IPS-18c (cell line): Measurements from ENCODE around the gene DPYSL3.

Source experiments
- H3K4me3 ChIP-seq: 2 replicates; pipeline ENCODE4 v1.7.0; 2013; ENCODE audit warnings: low read depth, mild to moderate bottlenecking, low read length, moderate library complexity; ENCODE audit not compliant: insufficient read depth
- H3K9me3 ChIP-seq: one replicate; pipeline ENCODE4 v1.6.1; 2013; ENCODE audit warnings: mild to moderate bottlenecking, low read length, moderate library complexity; ENCODE audit not compliant: control insufficient read depth, insufficient read depth

The DPYSL3 gene

DNA sequence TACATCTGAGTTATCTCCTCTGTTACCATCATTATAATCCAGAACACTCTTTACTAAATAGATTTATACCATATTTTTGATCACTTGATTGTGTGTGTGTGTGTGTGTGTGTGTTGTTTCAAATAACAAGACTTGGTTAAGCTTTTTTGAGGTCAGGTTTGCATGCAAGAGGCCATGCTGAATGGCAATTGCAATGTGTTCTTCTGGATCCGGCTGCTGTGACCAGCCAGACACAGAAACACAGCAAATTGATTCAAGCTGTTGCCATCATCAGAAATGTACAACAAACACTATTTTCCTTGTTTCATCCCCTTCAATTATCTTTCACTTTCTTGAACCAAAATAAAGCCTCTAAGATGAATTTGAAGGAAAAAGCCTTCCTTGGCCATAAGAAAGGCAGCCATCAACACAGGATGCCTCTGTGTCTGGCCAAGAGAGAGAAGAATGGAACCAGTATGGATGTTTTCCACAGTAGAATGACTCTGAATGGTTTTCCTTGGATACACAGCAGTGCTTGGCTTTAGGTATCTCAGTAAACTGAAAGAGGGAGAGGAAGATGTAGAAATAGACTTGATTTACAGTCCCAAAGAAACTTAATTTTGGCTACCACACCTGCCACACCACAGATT lies 53.9 kb downstream of the DPYSL3 start:
- H3K4me3 ChIP-seq: no peak overlapping the region
- peaks cover 3% of the 10 kb centered on the region for H3K9me3 ChIP-seq

- Histone ChIP-seq H3K9me3 (no peaks in the 10 kb centered on the region), H3K4me3 (0 out of 2 replicates have a peak overlapping the region, but pooled peaks have one; percentile 89)
Measured at GRCh38 chr5:147454996-147455677, 54.7 kb downstream of the DPYSL3 start.

DNA sequence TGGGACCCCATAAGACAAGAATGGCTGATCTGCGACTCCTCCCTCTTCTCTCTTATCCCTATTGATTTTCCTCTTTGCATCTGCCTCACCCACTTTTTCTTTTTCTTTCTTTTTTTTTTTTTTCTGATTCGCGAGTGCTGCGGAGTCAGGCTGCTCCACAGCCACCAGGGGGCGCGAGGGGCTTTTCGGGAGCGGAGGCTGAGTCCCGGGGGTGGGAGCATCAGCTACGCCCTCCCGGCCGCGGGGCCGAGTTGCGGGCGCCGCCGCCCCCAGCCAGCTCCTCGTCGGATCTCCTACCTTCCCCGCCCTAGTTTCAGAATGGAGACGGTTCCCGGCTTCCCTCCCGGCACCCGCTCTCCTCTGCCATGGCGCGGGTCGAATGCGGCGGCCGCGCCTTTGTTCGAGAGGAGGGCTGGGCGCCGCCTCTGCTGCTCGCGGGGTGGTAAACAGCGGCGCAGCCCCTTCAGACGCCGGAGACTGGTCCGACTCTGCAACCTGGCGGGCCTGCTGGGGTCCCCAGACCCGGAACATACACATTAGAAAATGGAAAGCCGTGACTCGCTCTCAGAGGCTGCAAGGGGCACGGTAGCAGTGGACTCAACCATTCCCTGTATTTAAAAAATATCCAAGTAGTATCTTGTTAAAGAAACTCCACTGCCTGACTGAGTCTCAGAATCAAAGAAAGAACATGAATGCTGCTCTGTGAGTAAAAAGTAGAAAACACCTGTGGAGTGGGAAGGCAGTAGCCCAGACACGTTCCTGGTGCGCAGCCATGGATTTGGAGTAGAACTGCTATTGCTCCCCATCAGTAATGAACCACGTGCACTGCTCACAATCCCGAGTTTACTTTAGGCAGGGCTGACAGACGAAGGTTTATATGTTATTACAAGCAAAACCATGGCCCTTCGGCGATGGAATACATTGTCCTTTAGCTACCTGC lies 55.7 kb downstream of the DPYSL3 start:
- Histone ChIP-seq H3K4me3 (peak overlapping the region; percentile 89), H3K9me3 (no peaks in the 10 kb centered on the region)

DNA sequence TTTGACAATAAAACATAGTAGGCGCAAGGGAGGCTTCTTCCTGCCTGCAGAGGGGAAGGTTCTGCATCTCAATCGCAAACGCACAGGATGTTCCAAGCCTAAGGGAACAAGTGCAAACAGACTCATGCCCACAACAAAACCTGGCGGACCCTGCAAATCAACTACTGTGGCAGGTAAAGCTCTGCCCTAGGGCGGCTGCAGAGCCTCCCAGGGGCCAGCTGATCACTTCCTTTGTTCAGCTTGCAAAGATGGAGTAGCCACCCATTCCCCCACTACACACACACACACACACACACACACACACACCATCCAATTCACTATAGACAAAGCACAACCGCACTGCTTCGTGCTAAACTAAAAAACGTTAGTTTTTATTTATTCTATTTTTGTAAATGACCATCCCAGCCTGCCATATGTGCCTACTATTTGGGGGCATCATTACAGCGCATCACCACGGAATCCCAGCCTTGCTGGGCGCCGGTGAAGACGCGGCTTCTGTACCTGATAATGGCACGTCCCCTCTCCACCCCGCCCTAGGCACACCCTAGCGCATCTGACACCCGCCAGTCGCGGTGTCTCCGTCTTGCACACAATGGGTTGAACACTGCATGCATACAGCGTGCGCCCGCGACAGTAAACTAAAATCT lies 57.6 kb downstream of the DPYSL3 start:
- Histone ChIP-seq H3K9me3 (no peaks in the 10 kb centered on the region), H3K4me3 (peak overlapping the region; percentile 89)

- H3K9me3 ChIP-seq: no peaks in the 10 kb centered on the region
- peak overlapping the region; percentile 89 for H3K4me3 ChIP-seq
Measured at GRCh38 chr5:147451193-147451592, 58.7 kb downstream of the DPYSL3 start.

DNA sequence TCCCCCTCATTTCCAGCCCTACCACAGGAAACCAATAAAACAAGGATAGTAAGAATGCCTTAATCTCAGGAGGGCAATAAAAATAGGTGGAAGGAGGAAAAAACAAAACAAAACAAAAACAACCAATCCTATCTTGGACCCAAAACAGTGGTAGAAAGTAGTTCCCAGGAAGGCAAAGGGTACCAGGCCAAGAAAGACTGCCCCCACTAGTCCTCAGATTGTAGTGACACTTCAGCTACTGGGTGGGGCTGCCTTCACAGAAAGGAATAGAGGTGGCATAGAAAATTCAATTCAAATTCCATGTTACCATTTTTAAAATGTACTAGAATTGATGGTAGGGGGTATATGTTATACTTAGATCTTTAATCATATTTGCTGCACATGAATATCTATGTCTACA lies 59.3 kb downstream of the DPYSL3 start:
- Histone ChIP-seq H3K4me3 (no peak overlapping the region; the same call in 1 of the 2 replicates), H3K9me3 (no peaks in the 10 kb centered on the region)

GRCh38 chr5:147448766-147449165 lies 61.1 kb downstream of the DPYSL3 start:
- no peaks in the 10 kb centered on the region for H3K9me3 ChIP-seq
- H3K4me3 ChIP-seq: no peak overlapping the region

DNA sequence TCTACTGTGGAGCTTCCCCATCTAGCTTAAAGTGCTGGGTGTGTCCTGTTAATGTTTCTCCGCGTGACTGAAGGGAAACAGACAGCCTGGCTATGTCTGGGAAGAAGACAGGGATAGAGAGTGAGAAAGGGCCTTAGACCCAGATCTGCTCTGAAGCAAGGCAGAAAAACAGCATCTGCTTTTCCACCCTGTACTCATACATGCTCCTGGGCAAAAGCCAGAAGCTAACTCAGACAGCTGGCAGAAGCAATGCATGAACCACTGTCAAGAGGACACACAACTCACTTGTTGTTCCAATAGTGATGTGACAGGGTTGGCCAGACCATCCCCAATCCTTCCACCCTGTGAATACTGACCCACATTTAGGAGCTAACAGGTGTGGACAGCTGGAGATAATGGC lies 63.3 kb downstream of the DPYSL3 start:
- H3K4me3 ChIP-seq: no peak overlapping the region
- no peaks in the 10 kb centered on the region for H3K9me3 ChIP-seq

DNA sequence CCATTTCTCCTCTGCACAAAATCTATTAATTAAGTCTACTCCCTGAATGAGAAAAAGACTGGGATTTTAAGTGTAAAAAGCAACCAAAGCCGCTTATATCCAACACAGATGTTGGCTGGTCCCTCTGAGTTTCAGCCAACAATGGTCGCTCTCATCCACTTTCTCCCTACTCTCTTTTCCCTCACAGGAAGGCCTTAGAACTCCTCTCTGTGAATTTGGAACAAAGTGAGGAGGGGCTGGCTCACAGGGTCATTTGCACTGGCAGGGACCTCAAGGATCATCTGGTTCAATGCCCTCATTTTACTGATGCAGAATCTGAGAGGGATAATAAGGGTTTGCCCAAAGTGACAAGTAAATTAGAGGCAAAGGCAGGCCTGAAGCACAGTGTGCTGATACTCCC lies 64.0 kb downstream of the DPYSL3 start:
- Histone ChIP-seq H3K9me3 (no peaks in the 10 kb centered on the region), H3K4me3 (no peak overlapping the region)

DNA sequence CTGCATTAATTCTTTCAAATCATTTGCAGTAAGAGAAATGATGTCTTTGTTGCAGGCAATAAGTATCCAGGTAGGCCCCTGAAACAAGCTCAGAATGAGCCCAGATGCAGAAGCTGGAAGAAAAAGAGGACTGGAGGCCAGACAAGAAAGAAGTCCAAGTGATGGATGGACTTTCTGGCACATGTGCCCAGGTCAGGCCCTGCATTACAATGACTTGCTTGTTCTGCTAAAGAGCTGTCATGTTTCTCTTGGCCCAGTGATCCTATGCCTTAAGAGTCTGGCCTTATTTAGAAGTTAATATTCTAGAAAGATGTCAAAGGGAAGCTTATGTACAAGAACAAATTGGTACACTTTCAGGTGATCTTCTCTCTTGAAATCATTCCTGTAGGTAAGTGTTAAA lies 64.8 kb downstream of the DPYSL3 start:
- no peak overlapping the region for H3K4me3 ChIP-seq

DNA sequence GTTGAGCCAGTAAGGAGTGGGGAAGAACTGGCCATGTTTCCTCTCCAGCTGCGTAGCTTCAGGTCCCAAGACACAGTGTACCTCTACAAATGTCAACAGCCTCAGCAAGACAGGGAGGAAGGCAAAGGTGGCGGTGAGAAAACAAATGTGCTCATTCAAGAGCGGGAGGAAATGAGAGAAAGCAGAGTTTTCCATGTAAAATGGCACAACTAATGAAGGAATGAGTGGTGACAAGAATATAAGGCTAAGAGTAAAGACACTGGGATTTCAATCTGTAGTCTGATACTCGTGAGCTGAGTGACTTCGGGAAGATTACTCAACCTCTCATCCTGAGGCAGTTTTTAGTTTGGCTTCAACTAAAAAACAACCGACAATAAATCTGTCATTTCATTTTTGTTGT lies 67.6 kb downstream of the DPYSL3 start:
- H3K9me3 ChIP-seq: no peaks in the 10 kb centered on the region
- H3K4me3 ChIP-seq: no peak overlapping the region

More for the DNA sequence above, 64.8 kb downstream of the DPYSL3 start:
- no peaks in the 10 kb centered on the region for H3K9me3 ChIP-seq

- no peak overlapping the region for H3K4me3 ChIP-seq
- H3K9me3 ChIP-seq: no peaks in the 10 kb centered on the region
Measured at GRCh38 chr5:147441191-147441695, 68.6 kb downstream of the DPYSL3 start.

GRCh38 chr5:147439254-147439653 lies 70.6 kb downstream of the DPYSL3 start:
- Histone ChIP-seq H3K4me3 (no peak overlapping the region), H3K9me3 (no peaks in the 10 kb centered on the region)

DNA sequence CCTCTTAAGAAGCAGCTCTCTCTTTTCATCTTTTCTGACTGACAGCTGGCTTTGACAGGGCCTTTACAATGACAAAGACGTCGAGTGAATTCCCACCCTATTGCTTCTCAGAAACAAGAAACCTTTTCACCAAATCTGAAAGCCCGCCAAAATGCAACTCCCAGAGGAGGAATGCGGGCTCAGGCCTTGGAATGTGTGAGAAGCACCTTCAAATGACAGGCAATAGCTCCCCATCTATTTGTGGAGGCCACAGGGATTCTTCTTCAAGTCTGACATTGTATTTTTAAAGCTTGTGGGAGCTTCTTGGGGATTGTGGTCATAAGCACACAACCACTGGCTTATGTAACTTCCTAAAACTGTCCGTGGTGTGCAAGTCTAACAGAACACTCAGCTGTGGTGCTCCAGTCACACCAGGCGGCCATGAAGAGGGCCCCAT lies 72.7 kb downstream of the DPYSL3 start:
- Histone ChIP-seq H3K4me3 (no peak overlapping the region), H3K9me3 (no peaks in the 10 kb centered on the region)

GRCh38 chr5:147436596-147436995 lies 73.3 kb downstream of the DPYSL3 start:
- Histone ChIP-seq H3K9me3 (no peaks in the 10 kb centered on the region), H3K4me3 (no peak overlapping the region)

DNA sequence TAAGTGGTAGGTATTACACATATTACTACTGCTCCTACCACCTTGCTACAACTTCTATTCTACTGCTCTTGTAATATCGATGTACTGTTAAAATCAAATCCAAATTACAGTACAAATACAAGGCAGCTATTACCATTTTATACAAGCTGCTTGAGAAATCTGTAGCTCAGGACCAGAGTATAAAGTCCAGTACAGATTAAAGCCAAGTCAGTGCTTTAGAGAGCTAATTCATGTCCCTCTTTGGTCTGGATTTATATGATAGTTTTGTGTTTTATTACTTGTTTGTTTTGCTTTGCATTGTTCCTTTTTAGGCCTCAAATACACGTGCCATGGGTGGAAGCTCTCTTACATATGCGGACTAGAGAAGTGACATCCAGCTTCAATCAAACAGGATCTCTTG lies 75.8 kb downstream of the DPYSL3 start:
- Histone ChIP-seq H3K9me3 (no peaks in the 10 kb centered on the region), H3K4me3 (no peak overlapping the region)

GRCh38 chr5:147432323-147432722 lies 77.5 kb downstream of the DPYSL3 start:
- Histone ChIP-seq H3K9me3 (no peaks in the 10 kb centered on the region), H3K4me3 (no peak overlapping the region)
